A673 (cell line): Measurements from ENCODE around the gene RAB33A. TPM values are rescaled to one million over a fixed set of nuclear protein-coding genes. Genes with fewer than 3 reads are reported as not detected.

Source experiments
- BruUV-seq: library from RNA; stranded (reverse); fragments of 400-500 nt; replicated peaks from 2 replicates; lab custom pipeline; 2021; lab: Mats Ljungman, UMichigan
- CTCF ChIA-PET: fragments of 300-600 bp; sonication (Branson Sonifier 250); formaldehyde crosslinking; loops from one replicate; lab custom pipeline; 2022; ENCODE audit warnings: antibody characterized with exemption; lab: Charles Lee
- POLR2A ChIA-PET: fragments of 300-600 bp; sonication (Branson Sonifier 250); formaldehyde crosslinking; loops from one replicate; lab custom pipeline; 2022; ENCODE audit warnings: antibody characterized with exemption; ENCODE audit not compliant: low non-redundant PET; lab: Charles Lee
- DNase-seq: peaks from one replicate; pipeline ENCODE4 v3.0.0-alpha.2; 2015; ENCODE audit warnings: low spot score
- H3K27ac ChIP-seq: fragments of 200-600 bp; sonication (generic); 2 replicates; pipeline ENCODE4 v1.5.1; 2016; ENCODE audit warnings: mixed run types, low read depth, mild to moderate bottlenecking, mixed read lengths, antibody characterized with exemption, low read length; ENCODE audit not compliant: poor library complexity, severe bottlenecking
- H3K27me3 ChIP-seq: fragments of 200-600 bp; sonication (generic); replicated peaks from 2 replicates; pipeline ENCODE4 v1.6.1; 2017; ENCODE audit warnings: mixed run types, low read depth, mild to moderate bottlenecking, mixed read lengths, antibody characterized with exemption, low read length; ENCODE audit not compliant: insufficient read depth, poor library complexity
- H3K36me3 ChIP-seq: fragments of 200-600 bp; sonication (generic); 2 replicates; pipeline ENCODE4 v1.6.1; 2016; ENCODE audit warnings: mixed run types, mild to moderate bottlenecking, mixed read lengths, antibody characterized with exemption, low read length; ENCODE audit not compliant: insufficient read depth, poor library complexity, severe bottlenecking
- H3K4me1 ChIP-seq: fragments of 200-600 bp; sonication (generic); 2 replicates; pipeline ENCODE4 v1.6.1; 2017; ENCODE audit warnings: mixed run types, mild to moderate bottlenecking, mixed read lengths, antibody characterized with exemption, low read length; ENCODE audit not compliant: insufficient read depth, poor library complexity, severe bottlenecking
- H3K4me3 ChIP-seq: fragments of 200-600 bp; sonication (generic); 2 replicates; pipeline ENCODE4 v1.5.1; 2016; ENCODE audit warnings: low read depth, mixed run types, mild to moderate bottlenecking, mixed read lengths, low read length; ENCODE audit not compliant: poor library complexity, severe bottlenecking
- H3K9me3 ChIP-seq: fragments of 200-600 bp; sonication (generic); 2 replicates; pipeline ENCODE4 v1.6.1; 2016; ENCODE audit warnings: mixed run types, low read depth, mild to moderate bottlenecking, mixed read lengths, antibody characterized with exemption, low read length; ENCODE audit not compliant: poor library complexity, severe bottlenecking
- CTCF ChIP-seq: fragments of 300-800, 200-600 bp; sonication (generic); conservative IDR thresholded peaks from 2 replicates; pipeline ENCODE4 v1.5.1; 2017; ENCODE audit warnings: low read depth, mild to moderate bottlenecking, antibody characterized with exemption, low read length, moderate library complexity, mixed read lengths
- EZH2 ChIP-seq: fragments of 200-600 bp; sonication (generic); IDR thresholded peaks from 2 replicates; pipeline ENCODE4 v1.6.1; 2017; ENCODE audit warnings: borderline replicate concordance, low read depth, mild to moderate bottlenecking, mixed read lengths, antibody characterized with exemption, low read length; ENCODE audit not compliant: poor library complexity, severe bottlenecking
- intact Hi-C: fragments of 100-400 bp; cut with micrococcal nuclease; formaldehyde crosslinking; loops from one replicate; pipeline ENCODE4 v1.10.0; 2022; ENCODE audit not compliant: unreplicated experiment
- total RNA-seq: library from RNA; stranded (reverse); gene quantifications from 2 replicates; pipeline ENCODE4 v1.2.3, GENCODE V29; 2021

The RAB33A gene
- total RNA-seq, 1 experiment from 2014 or later: 4.8 TPM

- Histone ChIP-seq H3K4me1 (no peaks in the 10 kb centered on the region), H3K36me3 (peaks cover 21% of the 10 kb centered on the region), H3K27ac (no peak overlapping the region), H3K9me3 (no peaks in the 10 kb centered on the region), H3K4me3 (no peak overlapping the region), H3K27me3 (no peaks in the 10 kb centered on the region)
- ChIA-PET CTCF (no interaction called here), POLR2A (no interaction called here)
- DNase-seq: no peak
- BruUV-seq: no TSS peak
- TF ChIP-seq CTCF: no peak
- TF ChIP-seq EZH2: no peak
- intact Hi-C loops: no loop called here
These were observed 32.1 kb upstream of the RAB33A start for GRCh38 chrX:130139474-130140201.

- H3K27ac ChIP-seq: no peak overlapping the region
- H3K27me3 ChIP-seq: no peaks in the 10 kb centered on the region
- no peaks in the 10 kb centered on the region for H3K9me3 ChIP-seq
- DNase-seq: no peak
- ChIA-PET CTCF (no interaction called here), POLR2A (no interaction called here)
- TF ChIP-seq CTCF: no peak
- TF ChIP-seq EZH2: no peak
- intact Hi-C loops: no loop called here
- H3K4me1 ChIP-seq: no peaks in the 10 kb centered on the region
- no peak overlapping the region for H3K4me3 ChIP-seq
- H3K36me3 ChIP-seq: peaks cover 33% of the 10 kb centered on the region
- BruUV-seq: no TSS peak
These were observed 27.3 kb upstream of the RAB33A start for GRCh38 chrX:130144509-130144908.

GRCh38 chrX:130145123-130145522, 26.6 kb upstream of the RAB33A start:
- intact Hi-C loops: no loop called here
- DNase-seq: no peak
- no peaks in the 10 kb centered on the region for H3K9me3 ChIP-seq
- BruUV-seq: no TSS peak
- CTCF ChIA-PET: no interaction called here
- TF ChIP-seq CTCF: no peak
- no peak for TF ChIP-seq EZH2
- no peak overlapping the region for H3K27ac ChIP-seq
- peaks cover 29% of the 10 kb centered on the region for H3K36me3 ChIP-seq
- H3K27me3 ChIP-seq: no peaks in the 10 kb centered on the region
- no peaks in the 10 kb centered on the region for H3K4me1 ChIP-seq
- H3K4me3 ChIP-seq: no peak overlapping the region
- POLR2A ChIA-PET: no interaction called here
